ENCODE measurements around the gene ISLR.

GRCh38 chr15:74194572-74195559 lies 21.4 kb downstream of the ISLR start:
- no peak for TF ChIP-seq TAF1 (IDR thresholded peaks at IDR 0.05; ENCODE audit: low read depth, low read length)
- no peak for TF ChIP-seq POLR2A (IDR thresholded peaks at IDR 0.05; ENCODE audit: low read depth, low read length)
- no peak for TF ChIP-seq POU2F2 (IDR thresholded peaks at IDR 0.05; ENCODE audit: low read depth, low read length)
- TF ChIP-seq POLR2AphosphoS5 (IDR thresholded peaks at IDR 0.05; ENCODE audit: low read depth, low read length), result no peak
- TF ChIP-seq SPI1 (IDR thresholded peaks at IDR 0.05; ENCODE audit: low read depth, low read length), result peak; percentile 64
